ENCODE data around the gene DNAJC13. TPM values are rescaled to one million over a fixed set of nuclear protein-coding genes. Genes with fewer than 3 reads are reported as not detected.

The DNAJC13 gene
- total RNA-seq, 1 experiment from 2014 or later: 28.8 TPM

DNA sequence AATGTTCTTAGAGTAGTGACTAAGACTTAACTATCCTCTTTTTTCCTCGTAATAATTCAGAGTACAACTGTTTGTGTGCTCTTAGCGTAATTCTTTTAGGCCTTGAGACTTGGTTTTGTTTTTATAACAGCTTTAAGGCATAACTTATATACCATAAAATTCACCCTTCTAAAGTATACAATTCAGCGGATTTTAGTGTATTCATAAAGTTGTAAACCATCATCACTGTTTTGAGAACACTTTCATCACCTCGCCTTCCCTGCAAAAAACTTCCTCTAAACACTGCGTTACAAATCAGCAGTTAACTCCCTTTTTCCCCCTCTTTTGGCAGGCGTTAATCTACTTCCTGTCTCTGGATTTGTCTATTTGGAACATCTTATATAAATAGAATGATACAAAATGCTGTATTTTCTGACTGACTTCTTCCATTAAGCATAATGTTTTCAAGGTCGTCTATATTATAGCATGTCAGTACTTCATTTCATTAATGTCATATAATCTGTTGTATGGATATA, 18.7 kb downstream of the DNAJC13 start (continued):
- TF ChIP-seq CBX3 (IDR thresholded peaks at IDR 0.05; ENCODE audit: low read depth) (no peak), SRF (IDR thresholded peaks at IDR 0.05; ENCODE audit: low read depth) (no peak), ZNF274 (IDR thresholded peaks at IDR 0.05; ENCODE audit: low read depth, low read length) (no peak)

DNA sequence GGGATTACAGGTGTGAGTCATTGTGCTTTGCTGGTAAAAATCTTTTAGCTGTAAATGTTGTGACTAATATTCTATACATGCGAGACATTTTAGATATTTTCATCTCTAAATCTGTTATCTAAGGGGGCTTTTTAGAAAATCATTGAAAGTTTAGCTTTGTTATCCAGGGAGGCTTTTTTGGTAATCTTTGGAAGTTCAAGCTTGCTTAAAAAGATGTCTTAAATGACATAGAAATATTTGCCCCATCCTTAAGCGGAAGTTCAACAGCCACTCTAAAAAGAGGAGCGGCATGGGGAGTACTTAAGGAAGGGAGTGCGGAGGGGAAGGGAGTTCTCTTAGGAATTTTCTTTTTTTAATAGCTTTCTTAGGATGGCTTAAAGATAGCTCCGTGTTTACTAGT, 26.1 kb downstream of the DNAJC13 start:
- H3K4me2 ChIP-seq (ENCODE audit: low read length): no peak overlapping the region
- no peaks in the 10 kb centered on the region for H3K9me2 ChIP-seq (ENCODE audit: insufficient read depth)
- no peak for ATAC-seq
- H4K20me1 ChIP-seq (ENCODE audit: insufficient read depth): no peaks in the 10 kb centered on the region; the same call in 1 of the 2 replicates
- no peaks in the 10 kb centered on the region for H3K9me3 ChIP-seq (ENCODE audit: control insufficient read depth in 1 of 2, insufficient read depth in 1 of 2, low read depth in 1 of 2, low read length in 2 of 2)
- H3K9ac ChIP-seq (ENCODE audit: low read length): no peak overlapping the region
- no peak overlapping the region for H3K4me3 ChIP-seq (replicated peaks in 1 of 2; ENCODE audit: low read depth in 1 of 2, low read length in 2 of 2)
- ChIA-PET RAD21 (ENCODE audit: low non-redundant PET in 1 of 2, low total read pairs in 2 of 2, uncharacterized antibody in 2 of 2, unreplicated experiment in 2 of 2) (no interaction called here), CTCF (no interaction called here), POLR2A (no interaction called here)
- intact Hi-C loops (cut with micrococcal nuclease): no loop called here
- H2AFZ ChIP-seq (ENCODE audit: low read depth, low read length, poor library complexity, severe bottlenecking): no peak overlapping the region
- H3K4me1 ChIP-seq (ENCODE audit: control insufficient read depth in 1 of 2, insufficient read depth in 2 of 2, low read length in 2 of 2): no peaks in the 10 kb centered on the region
- BruUV-seq (replicated peaks): no TSS peak
- no peaks in the 10 kb centered on the region for H3K36me3 ChIP-seq (ENCODE audit: control insufficient read depth in 1 of 2, insufficient read depth in 2 of 2, low read length in 2 of 2)
- no peaks in the 10 kb centered on the region for H3K27me3 ChIP-seq (ENCODE audit: insufficient read depth, low read length)
- no peak for DNase-seq (ENCODE audit: low read depth, low spot score)
- no peak overlapping the region for H3K27ac ChIP-seq (ENCODE audit: low read depth, low read length)
- peaks cover 14% of the 10 kb centered on the region for H3K79me2 ChIP-seq (ENCODE audit: insufficient read depth, low read length)
- no peak for TF ChIP-seq SP1 (IDR thresholded peaks at IDR 0.05; ENCODE audit: low read depth)
- TF ChIP-seq POLR2AphosphoS5 (IDR thresholded peaks at IDR 0.05; ENCODE audit: low read depth, low read length): no peak
- no peak for TF ChIP-seq CBX3 (IDR thresholded peaks at IDR 0.05; ENCODE audit: low read depth)
- TF ChIP-seq, protein P1, sequence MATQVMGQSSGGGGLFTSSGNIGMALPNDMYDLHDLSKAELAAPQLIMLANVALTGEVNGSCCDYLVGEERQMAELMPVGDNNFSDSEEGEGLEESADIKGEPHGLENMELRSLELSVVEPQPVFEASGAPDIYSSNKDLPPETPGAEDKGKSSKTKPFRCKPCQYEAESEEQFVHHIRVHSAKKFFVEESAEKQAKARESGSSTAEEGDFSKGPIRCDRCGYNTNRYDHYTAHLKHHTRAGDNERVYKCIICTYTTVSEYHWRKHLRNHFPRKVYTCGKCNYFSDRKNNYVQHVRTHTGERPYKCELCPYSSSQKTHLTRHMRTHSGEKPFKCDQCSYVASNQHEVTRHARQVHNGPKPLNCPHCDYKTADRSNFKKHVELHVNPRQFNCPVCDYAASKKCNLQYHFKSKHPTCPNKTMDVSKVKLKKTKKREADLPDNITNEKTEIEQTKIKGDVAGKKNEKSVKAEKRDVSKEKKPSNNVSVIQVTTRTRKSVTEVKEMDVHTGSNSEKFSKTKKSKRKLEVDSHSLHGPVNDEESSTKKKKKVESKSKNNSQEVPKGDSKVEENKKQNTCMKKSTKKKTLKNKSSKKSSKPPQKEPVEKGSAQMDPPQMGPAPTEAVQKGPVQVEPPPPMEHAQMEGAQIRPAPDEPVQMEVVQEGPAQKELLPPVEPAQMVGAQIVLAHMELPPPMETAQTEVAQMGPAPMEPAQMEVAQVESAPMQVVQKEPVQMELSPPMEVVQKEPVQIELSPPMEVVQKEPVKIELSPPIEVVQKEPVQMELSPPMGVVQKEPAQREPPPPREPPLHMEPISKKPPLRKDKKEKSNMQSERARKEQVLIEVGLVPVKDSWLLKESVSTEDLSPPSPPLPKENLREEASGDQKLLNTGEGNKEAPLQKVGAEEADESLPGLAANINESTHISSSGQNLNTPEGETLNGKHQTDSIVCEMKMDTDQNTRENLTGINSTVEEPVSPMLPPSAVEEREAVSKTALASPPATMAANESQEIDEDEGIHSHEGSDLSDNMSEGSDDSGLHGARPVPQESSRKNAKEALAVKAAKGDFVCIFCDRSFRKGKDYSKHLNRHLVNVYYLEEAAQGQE (IDR thresholded peaks at IDR 0.05; ENCODE audit: low read depth): no peak
- TF ChIP-seq, protein P2, sequence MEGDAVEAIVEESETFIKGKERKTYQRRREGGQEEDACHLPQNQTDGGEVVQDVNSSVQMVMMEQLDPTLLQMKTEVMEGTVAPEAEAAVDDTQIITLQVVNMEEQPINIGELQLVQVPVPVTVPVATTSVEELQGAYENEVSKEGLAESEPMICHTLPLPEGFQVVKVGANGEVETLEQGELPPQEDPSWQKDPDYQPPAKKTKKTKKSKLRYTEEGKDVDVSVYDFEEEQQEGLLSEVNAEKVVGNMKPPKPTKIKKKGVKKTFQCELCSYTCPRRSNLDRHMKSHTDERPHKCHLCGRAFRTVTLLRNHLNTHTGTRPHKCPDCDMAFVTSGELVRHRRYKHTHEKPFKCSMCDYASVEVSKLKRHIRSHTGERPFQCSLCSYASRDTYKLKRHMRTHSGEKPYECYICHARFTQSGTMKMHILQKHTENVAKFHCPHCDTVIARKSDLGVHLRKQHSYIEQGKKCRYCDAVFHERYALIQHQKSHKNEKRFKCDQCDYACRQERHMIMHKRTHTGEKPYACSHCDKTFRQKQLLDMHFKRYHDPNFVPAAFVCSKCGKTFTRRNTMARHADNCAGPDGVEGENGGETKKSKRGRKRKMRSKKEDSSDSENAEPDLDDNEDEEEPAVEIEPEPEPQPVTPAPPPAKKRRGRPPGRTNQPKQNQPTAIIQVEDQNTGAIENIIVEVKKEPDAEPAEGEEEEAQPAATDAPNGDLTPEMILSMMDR (IDR thresholded peaks at IDR 0.05 in 2 of 3, conservative IDR thresholded peaks at IDR 0.05 in 1 of 3; ENCODE audit: borderline replicate concordance in 1 of 3, insufficient read depth in 1 of 3, low read depth in 2 of 3, low read length in 2 of 3): no peak
- no peak for TF ChIP-seq RAD21 (IDR thresholded peaks at IDR 0.05; ENCODE audit: low read depth)
